ENCODE data around the gene OR52E4.

OR52E4 gene

DNA sequence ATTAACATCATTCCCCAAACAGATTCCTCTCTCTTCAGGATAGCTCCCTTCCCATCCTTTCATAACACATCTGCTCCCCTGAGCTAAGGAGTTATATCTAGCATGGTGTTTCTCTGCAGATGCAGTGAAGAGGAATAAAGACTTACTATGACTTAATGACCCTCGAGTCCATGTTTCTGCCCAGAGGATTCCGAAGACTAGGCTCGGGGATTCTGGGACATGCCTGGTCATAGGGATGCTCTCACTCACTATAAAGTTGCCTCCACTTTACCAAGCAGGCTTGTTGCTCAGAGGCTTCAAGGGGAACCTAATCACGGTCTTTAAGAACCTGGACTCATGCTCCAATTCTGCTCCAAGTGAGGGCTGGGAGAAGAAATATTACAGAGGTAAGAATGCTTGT is at the start of gene OR52E4:
OR52E4 (plus strand) TSS at position 301 of the 400 bp plus-strand sequence. CDS start 3,664 bp downstream, outside the sequence.
- no peak for DNase-seq

GRCh38 chr11:5831196-5831829 is 49.1 kb upstream of the OR52E4 start:
- DNase-seq = no peak

- DNase-seq = no peak
Observed at GRCh38 chr11:5833446-5833845, 47.0 kb upstream of the OR52E4 start.

DNA sequence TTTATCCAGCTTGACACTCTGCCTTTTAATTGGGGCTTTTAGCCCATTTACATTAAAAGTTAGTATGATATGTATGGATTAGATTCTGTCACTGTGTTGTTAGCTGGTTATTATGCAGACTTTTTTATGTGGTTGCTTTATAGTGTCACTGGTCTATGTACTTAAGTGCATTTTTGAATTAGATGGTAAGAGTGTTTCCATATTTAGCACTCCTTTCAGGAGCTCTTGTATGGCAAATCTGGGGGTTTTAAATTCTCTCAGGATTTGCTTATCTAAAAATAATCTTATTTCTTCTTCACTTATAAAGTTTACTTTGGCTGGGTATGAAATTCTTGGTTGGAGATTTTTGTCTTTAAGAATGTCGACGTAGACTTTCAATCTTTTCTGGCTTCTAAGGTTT is 42.7 kb upstream of the OR52E4 start:
- DNase-seq = no peak

- DNase-seq = no peak
Observed at GRCh38 chr11:5841797-5842196, 38.6 kb upstream of the OR52E4 start, which contains the start of gene OR52E6. OR52E6 (minus strand) TSS chr11:5841897; CDS start chr11:5841897, 0 bp downstream.

- no peak for DNase-seq
Observed at GRCh38 chr11:5846701-5847100, 33.7 kb upstream of the OR52E4 start.

DNA sequence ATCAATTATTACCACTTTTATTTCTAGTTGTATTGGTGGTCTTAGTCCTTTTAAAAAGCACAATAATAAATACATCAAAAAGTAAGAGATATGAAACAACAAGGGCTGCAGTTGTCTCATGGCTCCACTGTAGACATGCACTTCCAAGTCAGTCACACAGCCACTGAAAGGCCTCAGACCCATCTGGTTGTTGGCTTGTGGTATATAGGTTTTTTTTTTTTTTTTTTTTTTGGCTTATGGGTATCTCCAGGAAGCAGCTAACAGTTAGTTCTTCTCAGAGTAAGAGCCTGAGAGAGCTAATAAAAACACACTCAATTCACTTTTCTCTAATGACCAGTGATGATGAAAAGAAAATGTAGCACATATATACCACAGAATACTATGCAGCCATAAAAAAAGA is 32.7 kb upstream of the OR52E4 start:
- DNase-seq = no peak

DNA sequence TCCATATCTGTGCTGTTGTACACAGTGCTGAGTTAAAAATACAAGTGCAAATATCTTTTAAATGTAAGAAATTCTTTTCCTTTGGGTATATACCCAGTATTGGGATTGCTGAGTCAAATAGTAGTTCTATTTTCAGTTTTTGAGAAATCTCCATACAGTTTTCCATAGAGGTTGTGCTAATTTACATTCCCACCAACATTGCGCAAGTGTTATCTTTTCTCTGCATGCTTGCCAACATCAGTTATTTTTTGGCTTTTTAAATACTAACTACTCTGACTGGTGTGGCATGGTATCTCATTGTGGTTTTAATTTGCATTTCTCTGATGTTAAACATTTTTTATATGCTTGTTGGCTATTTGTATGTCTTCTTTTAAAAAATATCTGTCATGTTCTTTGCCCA is 29.4 kb upstream of the OR52E4 start:
- DNase-seq = no peak

GRCh38 chr11:5857590-5857989 is 22.8 kb upstream of the OR52E4 start, which contains the start of gene OR52E8:
OR52E8 (minus strand) TSS chr11:5857690; CDS start chr11:5857690, 0 bp downstream.
- DNase-seq = no peak

DNA sequence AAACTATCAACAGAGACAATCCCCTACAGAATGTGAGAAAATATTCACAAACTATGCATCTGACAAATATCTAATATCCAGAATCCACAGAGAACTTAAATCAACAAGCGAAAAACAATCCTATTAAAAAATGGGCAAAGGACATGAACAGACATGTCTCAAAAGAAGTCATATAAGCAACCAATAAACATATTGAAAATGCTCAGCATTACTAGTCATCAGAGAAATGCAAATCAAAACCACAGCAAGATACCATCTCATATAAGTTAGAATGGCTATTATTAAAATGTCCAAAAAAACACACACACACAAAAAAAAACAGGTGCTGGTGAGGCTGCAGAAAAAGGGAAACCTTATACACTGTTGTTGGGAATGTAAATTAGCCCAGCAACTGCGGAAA is 14.6 kb upstream of the OR52E4 start:
- DNase-seq = no peak

GRCh38 chr11:5878564-5878963 is 1.9 kb upstream of the OR52E4 start:
- no peak for DNase-seq

- DNase-seq = no peak
Observed at GRCh38 chr11:5881756-5882155, 1.3 kb downstream of the OR52E4 start.

DNA sequence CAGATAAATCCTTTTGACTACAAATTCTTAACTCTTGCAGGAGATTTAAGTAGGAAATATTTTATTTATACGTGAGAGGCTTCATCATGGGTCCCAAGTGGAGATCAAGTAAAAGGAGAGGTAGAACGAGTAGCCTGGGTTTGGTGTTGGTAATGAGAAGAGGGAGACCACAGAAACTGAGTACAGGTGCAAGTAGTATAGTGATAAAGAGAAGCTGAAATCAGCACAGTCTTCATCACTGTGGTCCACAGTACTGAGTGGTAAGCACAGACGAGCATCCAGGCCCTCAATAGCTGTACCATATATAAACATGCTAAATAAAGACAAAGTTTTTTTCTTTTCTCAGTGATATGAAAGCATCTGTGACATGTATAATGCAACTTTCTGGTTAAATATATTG is 6.7 kb downstream of the OR52E4 start:
- DNase-seq = no peak

GRCh38 chr11:5887661-5888060 is 7.2 kb downstream of the OR52E4 start:
- no peak for DNase-seq

DNA sequence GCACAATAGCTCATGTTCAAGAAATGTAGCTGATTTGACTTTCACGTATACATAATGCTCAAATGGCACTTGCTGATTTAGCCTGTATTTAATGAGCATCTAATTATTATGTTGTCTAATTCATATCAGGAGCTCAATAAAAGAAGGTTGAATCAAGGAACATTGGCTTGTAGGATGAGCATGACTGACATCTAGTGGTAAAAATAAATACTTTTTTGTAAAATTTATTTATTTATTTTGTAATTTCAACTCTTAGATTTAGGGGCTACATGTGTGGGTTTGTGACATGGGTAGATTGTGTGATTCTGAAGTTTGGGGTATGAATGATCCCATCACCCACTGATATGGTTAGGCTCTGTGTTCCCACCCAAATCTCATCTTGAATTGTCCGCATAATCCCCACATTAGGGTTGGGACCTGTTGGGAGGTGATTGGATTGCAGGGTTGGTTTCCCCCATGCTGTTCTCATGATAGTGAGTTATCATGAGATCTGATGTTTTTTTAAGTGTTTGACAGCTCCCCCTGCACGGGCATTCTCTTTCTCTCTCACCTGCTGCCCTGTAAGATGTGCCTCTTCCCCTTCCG is 10.9 kb downstream of the OR52E4 start:
- DNase-seq = peak; percentile 4

- DNase-seq = no peak
Observed at GRCh38 chr11:5892908-5893307, 12.5 kb downstream of the OR52E4 start, which contains the start of gene OR52E5. OR52E5 (plus strand) TSS chr11:5893208; CDS start chr11:5900777, 7,569 bp downstream.

DNA sequence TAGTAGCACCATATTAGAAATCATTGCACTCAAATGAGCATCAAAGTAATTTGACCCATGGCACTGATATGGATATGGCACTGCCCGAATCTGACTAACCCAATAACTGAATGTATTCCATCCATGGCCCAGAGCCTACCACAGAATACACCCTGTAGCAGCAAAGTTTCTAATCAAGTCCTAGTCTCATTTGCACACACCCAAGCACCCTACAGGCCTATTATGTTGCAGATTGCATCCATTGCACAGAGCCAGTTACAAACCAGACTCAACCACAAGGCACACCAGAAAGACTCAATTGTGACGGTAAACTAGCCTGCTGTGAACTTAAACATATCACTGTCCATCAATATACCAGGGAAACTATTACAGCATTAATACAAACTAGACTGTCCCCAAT is 19.1 kb downstream of the OR52E4 start:
- DNase-seq = no peak

GRCh38 chr11:5910540-5910939 is 30.1 kb downstream of the OR52E4 start:
- DNase-seq = no peak

DNA sequence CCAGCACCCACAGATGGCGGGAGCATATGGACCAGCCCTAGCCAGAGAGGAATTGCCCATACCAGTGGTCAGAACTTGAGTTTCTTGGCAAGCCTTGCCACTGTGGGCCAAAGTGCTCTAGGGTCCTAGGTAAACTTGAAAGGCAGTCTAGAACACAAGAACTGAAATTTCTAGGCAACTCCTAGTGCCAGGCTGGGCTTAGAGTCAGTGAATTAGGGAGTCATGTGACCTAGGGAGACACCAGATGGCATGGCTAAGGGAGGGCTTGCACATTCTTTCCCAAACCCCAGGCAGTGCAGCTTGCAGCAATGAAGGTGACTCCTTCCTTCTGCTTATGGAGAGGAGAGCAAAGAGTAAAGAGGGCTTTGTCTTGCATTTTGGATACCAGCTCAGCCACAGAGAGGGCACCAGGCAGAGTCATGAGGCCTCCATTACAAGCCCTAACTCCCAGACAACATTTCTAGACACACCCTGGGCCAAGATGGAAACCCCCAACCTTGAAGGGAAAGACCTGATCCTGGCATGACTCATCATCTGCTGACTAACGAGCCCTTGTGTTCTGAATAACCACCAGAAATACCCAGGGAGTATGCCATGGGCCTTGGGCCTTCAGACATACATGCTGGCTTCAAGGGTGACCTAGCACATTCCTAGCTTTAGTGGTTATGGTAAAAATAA is 42.5 kb downstream of the OR52E4 start:
- no peak for DNase-seq

DNA sequence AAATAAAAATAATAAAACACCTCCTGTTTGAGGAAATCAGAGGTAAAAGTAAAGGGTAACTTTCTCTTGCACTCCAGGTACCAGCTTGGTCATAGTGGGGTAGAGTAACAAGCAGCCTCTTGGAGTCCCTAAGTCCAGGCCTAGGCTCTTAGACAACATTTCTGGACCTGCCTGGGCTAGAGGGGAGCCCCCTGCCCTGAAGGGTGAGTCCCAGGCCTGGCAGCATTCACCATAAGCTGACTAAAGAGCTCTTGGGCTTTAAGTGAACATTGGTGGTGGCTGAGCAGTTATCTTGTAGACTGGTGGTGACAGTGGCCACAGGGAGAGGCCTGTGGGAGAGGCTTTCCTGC is 43.0 kb downstream of the OR52E4 start:
- no peak for DNase-seq

DNA sequence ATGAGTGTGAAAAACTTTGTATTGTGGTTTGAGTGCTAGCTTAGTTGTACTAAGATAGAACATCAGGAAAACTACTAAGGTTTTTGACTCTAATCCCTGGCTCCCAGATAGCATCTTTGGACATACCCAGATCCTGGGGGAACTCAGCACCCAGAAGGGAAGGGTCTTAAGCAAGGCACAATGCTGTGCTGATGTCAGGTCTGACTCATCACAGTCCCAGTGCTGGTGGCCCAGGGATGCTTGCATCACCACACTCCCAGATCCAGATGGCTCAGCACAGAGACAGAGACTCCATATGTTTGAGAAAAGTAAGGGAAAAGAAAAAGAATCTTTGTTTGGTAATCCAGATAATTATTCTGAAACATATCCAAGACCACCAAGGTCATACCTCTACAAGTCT is 43.4 kb downstream of the OR52E4 start:
- DNase-seq = no peak

DNA sequence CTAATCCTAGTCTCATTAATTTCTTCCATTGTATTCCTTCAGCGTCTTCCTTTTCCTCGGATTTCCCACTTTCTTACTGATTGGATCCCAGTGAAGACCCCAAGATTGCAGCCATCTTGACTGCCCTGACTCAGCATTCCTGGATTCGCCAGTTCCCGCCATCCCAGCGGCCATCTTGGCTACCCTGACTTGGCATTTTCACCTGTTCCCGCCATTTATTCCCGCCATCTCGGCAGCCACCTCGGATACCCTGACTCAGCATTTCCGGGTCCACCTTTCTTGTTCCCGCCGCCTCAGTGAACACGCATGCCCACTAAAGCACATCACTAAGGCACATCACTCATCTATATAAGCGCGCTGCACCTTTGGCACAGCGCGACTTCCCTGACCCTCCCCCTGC is 47.8 kb downstream of the OR52E4 start:
- no peak for DNase-seq

- DNase-seq = no peak
Observed at GRCh38 chr11:5928811-5929210, 48.4 kb downstream of the OR52E4 start.
